PC-9 (cell line): ENCODE data around the gene SLC35A5. TPM values are rescaled to one million over a fixed set of nuclear protein-coding genes. Genes with fewer than 3 reads are reported as not detected.

Source experiments
- BruUV-seq: library from RNA; stranded (reverse); fragments of 400-500 nt; replicated peaks from 2 replicates; lab custom pipeline; 2021; lab: Mats Ljungman, UMichigan
- CTCF ChIA-PET: fragments of 300-600 bp; sonication (Branson Sonifier 250); formaldehyde crosslinking; loops from one replicate; lab custom pipeline; 2022; ENCODE audit warnings: antibody characterized with exemption; lab: Charles Lee
- POLR2A ChIA-PET: fragments of 300-600 bp; sonication (Branson Sonifier 250); formaldehyde crosslinking; loops from one replicate; lab custom pipeline; 2022; ENCODE audit warnings: antibody characterized with exemption; ENCODE audit not compliant: unreplicated experiment; lab: Charles Lee
- DNase-seq, 2 experiments: peaks; one replicate each; pipeline versions ENCODE4 v3.0.0 to v3.0.0-alpha.2; 2015 to 2022; ENCODE audit warnings: mixed read lengths in 1 of 2
- H2AFZ ChIP-seq: fragments of 200-600 bp; sonication (generic); 2 replicates; pipeline ENCODE4 v1.8.1; 2017; ENCODE audit warnings: antibody characterized with exemption
- H3F3A ChIP-seq: fragments of 200-600 bp; sonication (generic); 2 replicates; pipeline ENCODE4 v1.8.1; 2017; ENCODE audit warnings: antibody characterized with exemption, mild to moderate bottlenecking, low read depth; ENCODE audit not compliant: insufficient read depth
- H3K27ac ChIP-seq: fragments of 200-600 bp; sonication (generic); 2 replicates; pipeline ENCODE4 v1.6.1; 2016; ENCODE audit warnings: mixed run types
- H3K27me3 ChIP-seq: fragments of 200-600 bp; sonication (generic); 2 replicates; pipeline ENCODE4 v1.6.1; 2016; ENCODE audit warnings: low read depth, mixed run types; ENCODE audit not compliant: insufficient read depth
- H3K36me3 ChIP-seq: fragments of 200-600 bp; sonication (generic); 2 replicates; pipeline ENCODE4 v1.6.1; 2016; ENCODE audit warnings: low read depth, mixed run types
- H3K4me1 ChIP-seq: fragments of 200-600 bp; sonication (generic); replicated peaks from 2 replicates; pipeline ENCODE4 v1.6.1; 2016; ENCODE audit warnings: mixed run types; ENCODE audit not compliant: insufficient read depth
- H3K4me2 ChIP-seq: fragments of 200-600 bp; sonication (generic); 2 replicates; pipeline ENCODE4 v1.6.1; 2017; ENCODE audit warnings: mixed run types
- H3K4me3 ChIP-seq: fragments of 200-600 bp; sonication (generic); 2 replicates; pipeline ENCODE4 v1.6.1; 2016; ENCODE audit warnings: mixed run types
- H3K79me2 ChIP-seq: fragments of 200-600 bp; sonication (generic); 2 replicates; pipeline ENCODE4 v1.6.1; 2017; ENCODE audit warnings: low read depth, mixed run types
- H3K9me2 ChIP-seq: fragments of 200-600 bp; sonication (generic); 2 replicates; pipeline ENCODE4 v1.8.1; 2017; ENCODE audit warnings: mild to moderate bottlenecking; ENCODE audit not compliant: insufficient read depth
- H3K9me3 ChIP-seq: fragments of 200-600 bp; sonication (generic); 2 replicates; pipeline ENCODE4 v1.8.1; 2016; ENCODE audit warnings: low read depth; ENCODE audit not compliant: insufficient read depth
- H4K20me1 ChIP-seq: fragments of 200-600 bp; sonication (generic); 2 replicates; pipeline ENCODE4 v1.8.1; 2017; ENCODE audit not compliant: insufficient read depth
- CTCF ChIP-seq: fragments of 200-600 bp; sonication (generic); conservative IDR thresholded peaks from 2 replicates; pipeline ENCODE4 v1.6.1; 2017; ENCODE audit warnings: mixed run types, antibody characterized with exemption, mild to moderate bottlenecking, moderate library complexity
- EZH2 ChIP-seq: fragments of 200-600 bp; sonication (generic); IDR thresholded peaks from 2 replicates; pipeline ENCODE4 v1.8.0; 2017; ENCODE audit warnings: antibody characterized with exemption, low read depth
- intact Hi-C: fragments of 100-400 bp; cut with micrococcal nuclease; formaldehyde crosslinking; loops from one replicate; pipeline ENCODE4 v1.10.0; 2022; ENCODE audit not compliant: unreplicated experiment
- total RNA-seq: library from RNA; stranded (reverse); gene quantifications from 2 replicates; pipeline ENCODE4 v1.2.3, GENCODE V29; 2021

SLC35A5 gene
- total RNA-seq, 1 experiment from 2014 or later: 35.7 TPM

GRCh38 chr3:112632596-112632995 lies 70.8 kb downstream of the SLC35A5 start:
- Histone ChIP-seq H4K20me1 (no peaks in the 10 kb centered on the region), H3F3A (no peaks in the 10 kb centered on the region), H3K27ac (no peak overlapping the region), H3K36me3 (no peaks in the 10 kb centered on the region), H3K4me3 (no peak overlapping the region), H2AFZ (no peak overlapping the region), H3K4me1 (0 out of 2 replicates have a peak, but pooled peaks cover 10% of the 10 kb centered on the region), H3K27me3 (no peaks in the 10 kb centered on the region), H3K9me3 (no peaks in the 10 kb centered on the region), H3K9me2 (no peaks in the 10 kb centered on the region), H3K4me2 (no peak overlapping the region), H3K79me2 (no peaks in the 10 kb centered on the region)
- no TSS peak for BruUV-seq
- DNase-seq: no peak
- intact Hi-C loops: no loop called here
- ChIA-PET POLR2A (interaction anchor here (0.7 kb wide), 1 partner anchor 36 kb away, joined by 3 read pairs; no protein-coding TSS in a partner anchor), CTCF (interaction anchor here (0.5 kb wide), 1 partner anchor 39 kb away, joined by 3 read pairs; no protein-coding TSS in a partner anchor)
- TF ChIP-seq EZH2: no peak
- TF ChIP-seq CTCF: no peak

GRCh38 chr3:112633191-112633590 lies 71.3 kb downstream of the SLC35A5 start:
- no peaks in the 10 kb centered on the region for H4K20me1 ChIP-seq
- intact Hi-C loops: no loop called here
- no peaks in the 10 kb centered on the region for H3K9me3 ChIP-seq
- no peak for DNase-seq
- H3K27me3 ChIP-seq: no peaks in the 10 kb centered on the region
- H2AFZ ChIP-seq: no peak overlapping the region
- no peaks in the 10 kb centered on the region for H3K36me3 ChIP-seq
- POLR2A ChIA-PET: interaction anchor here (0.6 to 0.7 kb wide), 2 partner anchors 37 to 654 kb away, joined by 3 read pairs; partner anchors contain the start of gene ABHD10
- H3K9me2 ChIP-seq: no peaks in the 10 kb centered on the region
- BruUV-seq: no TSS peak
- H3K4me3 ChIP-seq: no peak overlapping the region
- CTCF ChIA-PET: no interaction called here
- H3K79me2 ChIP-seq: no peaks in the 10 kb centered on the region
- TF ChIP-seq CTCF: no peak
- no peak overlapping the region for H3K4me2 ChIP-seq
- no peaks in the 10 kb centered on the region for H3F3A ChIP-seq
- 0 out of 2 replicates have a peak, but pooled peaks cover 10% of the 10 kb centered on the region for H3K4me1 ChIP-seq
- no peak overlapping the region for H3K27ac ChIP-seq

- H3K4me1 ChIP-seq: 0 out of 2 replicates have a peak, but pooled peaks cover 10% of the 10 kb centered on the region
- TF ChIP-seq EZH2 (no peak), CTCF (no peak)
- H3K4me3 ChIP-seq: no peak overlapping the region
- no peaks in the 10 kb centered on the region for H3K36me3 ChIP-seq
- H3K79me2 ChIP-seq: no peaks in the 10 kb centered on the region
- H3K9me2 ChIP-seq: no peaks in the 10 kb centered on the region
- no peak for DNase-seq
- ChIA-PET CTCF (no interaction called here), POLR2A (interaction anchor here (0.6 kb wide), 1 partner anchor 655 kb away, joined by 3 read pairs; the partner anchor contains the start of gene ABHD10)
- no peaks in the 10 kb centered on the region for H3K27me3 ChIP-seq
- intact Hi-C loops: no loop called here
- no peaks in the 10 kb centered on the region for H3K9me3 ChIP-seq
- no TSS peak for BruUV-seq
- H3F3A ChIP-seq: no peaks in the 10 kb centered on the region
- no peaks in the 10 kb centered on the region for H4K20me1 ChIP-seq
- no peak overlapping the region for H3K4me2 ChIP-seq
- H2AFZ ChIP-seq: no peak overlapping the region
- no peak overlapping the region for H3K27ac ChIP-seq
These were observed 71.9 kb downstream of the SLC35A5 start for GRCh38 chr3:112633757-112634156.
